Liver (tissue), 9 donors: ENCODE data around the gene ERBB4. TPM values are rescaled to one million over a fixed set of nuclear protein-coding genes. Genes with fewer than 3 reads are reported as not detected.
"Not testable (repeated sequence)": the region's sequence is repeated elsewhere in the genome, so short reads cannot be mapped to it uniquely, and the experiment has no call there.

Experiments
- DNase-seq: peaks from one replicate; pipeline ENCODE4 v3.0.0-alpha.2; 2017; ENCODE audit warnings: low spot score
- H3K27ac ChIP-seq, 2 donors: one replicate each; pipeline ENCODE4 v1.7.0; 2013; ENCODE audit warnings: inconsistent platforms in 2 of 2, low read length in 2 of 2, control low read depth in 1 of 2, low read depth in 1 of 2, mild to moderate bottlenecking in 1 of 2
- H3K27me3 ChIP-seq, 4 donors: one replicate each; pipeline versions ENCODE4 v1.6.1 to v1.7.0; 2013; ENCODE audit warnings: low read length in 3 of 4, inconsistent platforms in 1 of 4, mild to moderate bottlenecking in 1 of 4, moderate library complexity in 1 of 4; ENCODE audit not compliant: control insufficient read depth in 4 of 4, insufficient read depth in 4 of 4
- H3K36me3 ChIP-seq, 4 donors: one replicate each; pipeline versions ENCODE4 v1.6.1 to v1.7.0; 2013; ENCODE audit warnings: low read length in 3 of 4, mild to moderate bottlenecking in 3 of 4, low read depth in 1 of 4, moderate library complexity in 1 of 4; ENCODE audit not compliant: control insufficient read depth in 4 of 4, insufficient read depth in 3 of 4
- H3K4me1 ChIP-seq, 4 donors: one replicate each; pipeline versions ENCODE4 v1.6.1 to v1.7.0; 2013; ENCODE audit warnings: low read length in 3 of 4, mild to moderate bottlenecking in 3 of 4, moderate library complexity in 1 of 4; ENCODE audit not compliant: control insufficient read depth in 4 of 4, insufficient read depth in 4 of 4
- H3K4me3 ChIP-seq, 3 donors: one replicate each; pipeline versions ENCODE4 v1.6.1 to v1.7.0; 2013; ENCODE audit warnings: low read length in 3 of 3, control low read depth in 1 of 3, low read depth in 1 of 3, mild to moderate bottlenecking in 1 of 3
- H3K9ac ChIP-seq, 2 donors: one replicate each; pipeline ENCODE4 v1.7.0; 2013; ENCODE audit warnings: low read length in 2 of 2, mild to moderate bottlenecking in 2 of 2, moderate library complexity in 2 of 2, control low read depth in 1 of 2, low read depth in 1 of 2
- H3K9me3 ChIP-seq, 4 donors: one replicate each; pipeline versions ENCODE4 v1.6.1 to v1.7.0; 2013; ENCODE audit warnings: low read length in 3 of 4; ENCODE audit not compliant: control insufficient read depth in 4 of 4
- EGR1 ChIP-seq, 2 donors: IDR thresholded peaks; 2 replicates each; pipeline ENCODE4 v1.6.1; 2016 to 2018; ENCODE audit warnings: antibody characterized with exemption in 2 of 2, low read depth in 2 of 2
- FOXA1 ChIP-seq: IDR thresholded peaks from 2 replicates; pipeline ENCODE4 v1.6.1; 2016; ENCODE audit warnings: antibody characterized with exemption
- FOXA2 ChIP-seq: IDR thresholded peaks from 2 replicates; pipeline ENCODE4 v1.6.1; 2016; ENCODE audit warnings: antibody characterized with exemption
- GABPA ChIP-seq, 2 donors: IDR thresholded peaks in 1 of 2; conservative IDR thresholded peaks in 1 of 2; 2 replicates each; pipeline ENCODE4 v1.6.1; 2016; ENCODE audit warnings: antibody characterized with exemption in 2 of 2, mild to moderate bottlenecking in 1 of 2, moderate library complexity in 1 of 2
- HNF4A ChIP-seq, 2 donors: conservative IDR thresholded peaks; 2 replicates each; pipeline ENCODE4 v1.6.1; 2016; ENCODE audit warnings: antibody characterized with exemption in 2 of 2, mild to moderate bottlenecking in 2 of 2
- HNF4G ChIP-seq: IDR thresholded peaks from 2 replicates; pipeline ENCODE4 v1.6.1; 2016; ENCODE audit warnings: antibody characterized with exemption
- JUND ChIP-seq, 2 donors: IDR thresholded peaks; 2 replicates each; pipeline ENCODE4 v1.6.1; 2016; ENCODE audit warnings: antibody characterized with exemption in 2 of 2
- NR2F2 ChIP-seq: IDR thresholded peaks from 2 replicates; pipeline ENCODE4 v1.6.1; 2016; ENCODE audit warnings: antibody characterized with exemption
- RAD21 ChIP-seq, 2 donors: IDR thresholded peaks; 2 replicates each; pipeline ENCODE4 v1.6.1; 2016; ENCODE audit warnings: antibody characterized with exemption in 2 of 2, mild to moderate bottlenecking in 2 of 2
- REST ChIP-seq: IDR thresholded peaks from 2 replicates; pipeline ENCODE4 v1.6.1; 2016; ENCODE audit warnings: antibody characterized with exemption, mild to moderate bottlenecking
- RXRA ChIP-seq, 2 donors: IDR thresholded peaks; 2 replicates each; pipeline ENCODE4 v1.6.1; 2017 to 2018; ENCODE audit warnings: antibody characterized with exemption in 2 of 2, mild to moderate bottlenecking in 1 of 2
- SP1 ChIP-seq: IDR thresholded peaks from 2 replicates; pipeline ENCODE4 v1.6.1; 2018; ENCODE audit warnings: antibody characterized with exemption, mild to moderate bottlenecking
- TAF1 ChIP-seq: conservative IDR thresholded peaks from 2 replicates; pipeline ENCODE4 v1.6.1; 2016; ENCODE audit warnings: antibody characterized with exemption, mild to moderate bottlenecking
- YY1 ChIP-seq: IDR thresholded peaks from 2 replicates; pipeline ENCODE4 v1.6.1; 2016; ENCODE audit warnings: antibody characterized with exemption, mild to moderate bottlenecking
- WGBS: extraction: QIAGEN DNeasy Blood & Tissue Kit; methylation state at CpG from one replicate; pipeline ENCODE4 v1.1.7; 2013; 5-methylcytosine and 5-hydroxymethylcytosine counted together
- polyA plus RNA-seq, 2 donors: library from polyadenylated mRNA; stranded (reverse) in 1 of 2; unstranded in 1 of 2; fragments of 200-250 nt in 1 of 2; fragments of >200 nt in 1 of 2; fragmentation: Nextera tagmentation in 1 of 2; extraction: Ambion mirVana in 1 of 2; gene quantifications; one replicate each; pipeline versions ENCODE4 v1.2.1 to v1.2.3, GENCODE V29; 2013 to 2015
- total RNA-seq, 2 donors: library from RNA; depleted of rRNA; stranded (reverse); fragments of >200 nt; gene quantifications; one replicate each; pipeline ENCODE4 v1.2.3, GENCODE V29; 2014
- TF ChIP-seq, protein P1 (sequence below): IDR thresholded peaks from 2 replicates; pipeline ENCODE4 v1.6.1; 2016; ENCODE audit warnings: antibody characterized with exemption
- TF ChIP-seq, protein P2 (sequence below): fragments of 150-350 bp; IDR thresholded peaks from 2 replicates; pipeline ENCODE4 v1.5.1; 2017; ENCODE audit warnings: improper control_type of control experiment, low read depth, low read length; ENCODE audit not compliant: missing input control
- TF ChIP-seq, protein P3 (sequence below): IDR thresholded peaks from 2 replicates; pipeline ENCODE4 v1.6.1; 2016; ENCODE audit warnings: antibody characterized with exemption
- TF ChIP-seq, protein P4 (sequence below): IDR thresholded peaks from 2 replicates; pipeline ENCODE4 v1.6.1; 2016; ENCODE audit warnings: antibody characterized with exemption
- donor health status: healthy.
- donor health status: healthy.
- donor health status: healthy.
- donor health status: healthy.
- donor health status: healthy.

The ERBB4 gene
- total and polyA plus RNA-seq, 4 donors: 0.03 to 0.42 TPM; not detected in 2

GRCh38 chr2:212107014-212107413, 431.6 kb downstream of the ERBB4 start:
- Histone ChIP-seq H3K4me3 (no peak overlapping the region), H3K27me3 (no peaks in the 10 kb centered on the region), H3K27ac (no peak overlapping the region), H3K4me1 (no peaks in the 10 kb centered on the region), H3K9me3 (no peaks in the 10 kb centered on the region), H3K9ac (no peak overlapping the region), H3K36me3 (no peaks in the 10 kb centered on the region)
- WGBS: 78% methylated on average over 2 of the region's 2 CpGs
- DNase-seq: no peak
- TF ChIP-seq GABPA (IDR thresholded peaks at IDR 0.05 in 1 of 2, conservative IDR thresholded peaks at IDR 0.05 in 1 of 2): no peak
- no peak for TF ChIP-seq JUND (IDR thresholded peaks at IDR 0.05)
- TF ChIP-seq, protein P1, sequence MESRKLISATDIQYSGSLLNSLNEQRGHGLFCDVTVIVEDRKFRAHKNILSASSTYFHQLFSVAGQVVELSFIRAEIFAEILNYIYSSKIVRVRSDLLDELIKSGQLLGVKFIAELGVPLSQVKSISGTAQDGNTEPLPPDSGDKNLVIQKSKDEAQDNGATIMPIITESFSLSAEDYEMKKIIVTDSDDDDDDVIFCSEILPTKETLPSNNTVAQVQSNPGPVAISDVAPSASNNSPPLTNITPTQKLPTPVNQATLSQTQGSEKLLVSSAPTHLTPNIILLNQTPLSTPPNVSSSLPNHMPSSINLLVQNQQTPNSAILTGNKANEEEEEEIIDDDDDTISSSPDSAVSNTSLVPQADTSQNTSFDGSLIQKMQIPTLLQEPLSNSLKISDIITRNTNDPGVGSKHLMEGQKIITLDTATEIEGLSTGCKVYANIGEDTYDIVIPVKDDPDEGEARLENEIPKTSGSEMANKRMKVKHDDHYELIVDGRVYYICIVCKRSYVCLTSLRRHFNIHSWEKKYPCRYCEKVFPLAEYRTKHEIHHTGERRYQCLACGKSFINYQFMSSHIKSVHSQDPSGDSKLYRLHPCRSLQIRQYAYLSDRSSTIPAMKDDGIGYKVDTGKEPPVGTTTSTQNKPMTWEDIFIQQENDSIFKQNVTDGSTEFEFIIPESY: no peak

- H3K4me1 ChIP-seq, H3K9me3 ChIP-seq, H3K36me3 ChIP-seq, H3K27me3 ChIP-seq, H3K9ac ChIP-seq, H3K4me3 ChIP-seq, H3K27ac ChIP-seq, DNase-seq: not testable (repeated sequence)
Observed at GRCh38 chr2:212106536-212106935, 432.1 kb downstream of the ERBB4 start.

GRCh38 chr2:212099658-212100057, 438.9 kb downstream of the ERBB4 start:
- TF ChIP-seq, protein P2, sequence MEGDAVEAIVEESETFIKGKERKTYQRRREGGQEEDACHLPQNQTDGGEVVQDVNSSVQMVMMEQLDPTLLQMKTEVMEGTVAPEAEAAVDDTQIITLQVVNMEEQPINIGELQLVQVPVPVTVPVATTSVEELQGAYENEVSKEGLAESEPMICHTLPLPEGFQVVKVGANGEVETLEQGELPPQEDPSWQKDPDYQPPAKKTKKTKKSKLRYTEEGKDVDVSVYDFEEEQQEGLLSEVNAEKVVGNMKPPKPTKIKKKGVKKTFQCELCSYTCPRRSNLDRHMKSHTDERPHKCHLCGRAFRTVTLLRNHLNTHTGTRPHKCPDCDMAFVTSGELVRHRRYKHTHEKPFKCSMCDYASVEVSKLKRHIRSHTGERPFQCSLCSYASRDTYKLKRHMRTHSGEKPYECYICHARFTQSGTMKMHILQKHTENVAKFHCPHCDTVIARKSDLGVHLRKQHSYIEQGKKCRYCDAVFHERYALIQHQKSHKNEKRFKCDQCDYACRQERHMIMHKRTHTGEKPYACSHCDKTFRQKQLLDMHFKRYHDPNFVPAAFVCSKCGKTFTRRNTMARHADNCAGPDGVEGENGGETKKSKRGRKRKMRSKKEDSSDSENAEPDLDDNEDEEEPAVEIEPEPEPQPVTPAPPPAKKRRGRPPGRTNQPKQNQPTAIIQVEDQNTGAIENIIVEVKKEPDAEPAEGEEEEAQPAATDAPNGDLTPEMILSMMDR: no peak
- no peak for TF ChIP-seq EGR1 (IDR thresholded peaks at IDR 0.05; ENCODE audit: low read depth in 2 of 2)
- TF ChIP-seq, protein P1: no peak
- TF ChIP-seq SP1: no peak
- TF ChIP-seq, protein P3, sequence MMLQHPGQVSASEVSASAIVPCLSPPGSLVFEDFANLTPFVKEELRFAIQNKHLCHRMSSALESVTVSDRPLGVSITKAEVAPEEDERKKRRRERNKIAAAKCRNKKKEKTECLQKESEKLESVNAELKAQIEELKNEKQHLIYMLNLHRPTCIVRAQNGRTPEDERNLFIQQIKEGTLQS: no peak
- no peak for TF ChIP-seq RXRA (IDR thresholded peaks at IDR 0.05)
- TF ChIP-seq GABPA (IDR thresholded peaks at IDR 0.05 in 1 of 2, conservative IDR thresholded peaks at IDR 0.05 in 1 of 2): no peak
- TF ChIP-seq REST: no peak
- no peak for TF ChIP-seq FOXA2
- TF ChIP-seq HNF4A (conservative IDR thresholded peaks at IDR 0.05): no peak
- TF ChIP-seq YY1: no peak
- no peak for TF ChIP-seq HNF4G
- TF ChIP-seq TAF1: no peak
- TF ChIP-seq RAD21 (IDR thresholded peaks at IDR 0.05): no peak
- TF ChIP-seq, protein P4, sequence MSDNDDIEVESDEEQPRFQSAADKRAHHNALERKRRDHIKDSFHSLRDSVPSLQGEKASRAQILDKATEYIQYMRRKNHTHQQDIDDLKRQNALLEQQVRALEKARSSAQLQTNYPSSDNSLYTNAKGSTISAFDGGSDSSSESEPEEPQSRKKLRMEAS: no peak
- TF ChIP-seq FOXA1: no peak
- TF ChIP-seq NR2F2: no peak
- no peak for TF ChIP-seq JUND (IDR thresholded peaks at IDR 0.05)
- DNase-seq: no peak
- H3K4me1 ChIP-seq: no peaks in the 10 kb centered on the region
- no peaks in the 10 kb centered on the region for H3K27me3 ChIP-seq
- no peaks in the 10 kb centered on the region for H3K36me3 ChIP-seq
- no peaks in the 10 kb centered on the region for H3K9me3 ChIP-seq
- no peak overlapping the region for H3K27ac ChIP-seq
- no peak overlapping the region for H3K9ac ChIP-seq
- no peak overlapping the region for H3K4me3 ChIP-seq
